ENCODE measurements around the gene ABTB2.

ABTB2 gene

DNA sequence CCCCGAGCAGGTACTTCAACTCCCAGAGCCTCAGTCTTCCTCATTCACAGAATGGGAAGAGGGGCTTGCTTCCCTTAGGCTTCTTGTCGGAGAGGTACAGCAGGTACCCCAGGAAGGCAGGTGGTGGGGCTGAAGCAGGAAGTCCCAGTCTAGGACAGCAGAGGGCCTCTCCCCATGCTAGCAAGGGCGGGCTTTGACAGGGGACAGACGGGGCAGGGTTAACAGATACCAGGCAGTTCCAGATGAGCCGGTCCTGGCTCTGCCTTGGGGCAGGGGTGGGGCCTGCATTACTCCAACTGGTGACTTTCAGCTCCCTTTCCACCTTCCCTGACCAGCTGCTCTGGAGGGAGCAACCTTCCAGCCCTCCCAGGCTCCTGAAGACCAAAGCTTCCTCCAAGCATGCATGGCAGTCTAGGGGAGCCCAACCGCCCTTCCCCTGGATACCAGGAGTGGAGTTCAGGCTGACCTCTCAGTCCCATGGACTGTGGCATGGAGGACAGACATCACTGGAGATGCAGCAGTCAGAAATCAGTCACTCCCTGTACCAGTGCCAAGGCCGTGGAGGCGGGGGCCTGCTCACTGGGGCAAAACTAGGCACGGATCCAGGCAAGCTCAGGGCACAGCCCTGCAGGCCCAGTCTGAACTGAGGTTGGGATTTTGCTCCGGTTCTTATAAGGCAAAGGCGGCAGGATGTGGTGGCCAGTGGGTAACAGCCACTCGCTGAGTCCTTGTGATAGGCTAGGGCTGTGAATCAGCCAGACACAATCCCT is 191.8 kb downstream of the ABTB2 start:
- Histone ChIP-seq H3K4me3 (ENCODE audit: low read depth, low read length) (no peak overlapping the region), H3K27ac (no peak overlapping the region), H3K27me3 (replicated peaks) (no peaks in the 10 kb centered on the region), H3K36me3 (replicated peaks) (peaks cover 4% of the 10 kb centered on the region)
- no peak for DNase-seq
- in situ Hi-C loops (cut with HindIII; ENCODE audit: low pct_ligation_motif_present, low sequenced_read_pairs) = loop anchor here (25.0 kb wide), 1 partner anchor 321 kb away; no protein-coding TSS in a partner anchor
- TF ChIP-seq, protein P1, sequence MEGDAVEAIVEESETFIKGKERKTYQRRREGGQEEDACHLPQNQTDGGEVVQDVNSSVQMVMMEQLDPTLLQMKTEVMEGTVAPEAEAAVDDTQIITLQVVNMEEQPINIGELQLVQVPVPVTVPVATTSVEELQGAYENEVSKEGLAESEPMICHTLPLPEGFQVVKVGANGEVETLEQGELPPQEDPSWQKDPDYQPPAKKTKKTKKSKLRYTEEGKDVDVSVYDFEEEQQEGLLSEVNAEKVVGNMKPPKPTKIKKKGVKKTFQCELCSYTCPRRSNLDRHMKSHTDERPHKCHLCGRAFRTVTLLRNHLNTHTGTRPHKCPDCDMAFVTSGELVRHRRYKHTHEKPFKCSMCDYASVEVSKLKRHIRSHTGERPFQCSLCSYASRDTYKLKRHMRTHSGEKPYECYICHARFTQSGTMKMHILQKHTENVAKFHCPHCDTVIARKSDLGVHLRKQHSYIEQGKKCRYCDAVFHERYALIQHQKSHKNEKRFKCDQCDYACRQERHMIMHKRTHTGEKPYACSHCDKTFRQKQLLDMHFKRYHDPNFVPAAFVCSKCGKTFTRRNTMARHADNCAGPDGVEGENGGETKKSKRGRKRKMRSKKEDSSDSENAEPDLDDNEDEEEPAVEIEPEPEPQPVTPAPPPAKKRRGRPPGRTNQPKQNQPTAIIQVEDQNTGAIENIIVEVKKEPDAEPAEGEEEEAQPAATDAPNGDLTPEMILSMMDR (IDR thresholded peaks at IDR 0.05; ENCODE audit: low read depth, low read length, missing control alignments) = peak; percentile 23

DNA sequence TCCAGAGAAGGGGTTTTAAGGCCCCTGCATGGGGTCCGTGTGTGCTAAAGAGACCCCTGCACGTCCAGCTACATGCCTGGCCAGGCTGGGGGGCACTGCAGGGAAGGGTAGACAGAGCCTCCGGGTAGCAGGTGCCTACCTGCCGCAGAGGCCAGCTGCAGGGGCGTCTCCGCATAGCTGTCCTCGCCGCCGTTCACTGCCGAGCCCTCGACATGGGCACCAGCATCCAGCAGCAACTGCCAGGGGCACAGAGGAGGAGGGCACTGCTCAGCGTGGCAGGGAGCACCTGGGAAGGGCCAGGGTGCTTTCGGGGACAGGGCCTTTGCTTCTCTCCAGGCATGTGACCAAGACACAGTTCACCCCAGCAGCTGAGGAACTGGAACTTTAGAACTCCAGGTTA is 192.7 kb downstream of the ABTB2 start:
- DNase-seq = no peak
- in situ Hi-C loops (cut with HindIII; ENCODE audit: low pct_ligation_motif_present, low sequenced_read_pairs) = loop anchor here (25.0 kb wide), 1 partner anchor 322 kb away; no protein-coding TSS in a partner anchor
- TF ChIP-seq, protein P1 (IDR thresholded peaks at IDR 0.05; ENCODE audit: low read depth, low read length, missing control alignments) = no peak
- Histone ChIP-seq H3K4me3 (ENCODE audit: low read depth, low read length) (no peak overlapping the region), H3K27me3 (replicated peaks) (no peaks in the 10 kb centered on the region), H3K27ac (no peak overlapping the region), H3K36me3 (replicated peaks) (peaks cover 4% of the 10 kb centered on the region)

DNA sequence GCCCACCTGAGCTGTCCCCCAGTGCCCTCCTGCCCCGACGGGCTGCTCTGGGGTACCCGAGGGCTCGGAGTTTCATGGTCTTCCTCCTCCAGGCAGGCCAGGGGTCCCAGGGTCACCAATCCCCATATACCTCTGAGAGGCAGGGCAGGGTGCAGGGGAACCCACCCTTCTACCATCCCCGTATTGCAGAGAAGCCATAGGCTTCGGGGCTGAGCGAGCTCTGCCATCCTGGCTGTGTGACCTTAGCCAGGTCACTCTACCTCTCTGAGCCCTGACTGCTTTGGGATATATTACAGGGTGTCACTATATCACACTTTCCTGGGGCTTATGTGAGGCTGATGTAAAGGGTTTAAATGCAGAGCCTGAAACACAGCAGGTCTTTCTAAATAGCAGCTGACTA is 195.0 kb downstream of the ABTB2 start:
- H3K27me3 ChIP-seq (replicated peaks) = no peaks in the 10 kb centered on the region
- no peak overlapping the region for H3K27ac ChIP-seq
- in situ Hi-C loops (cut with HindIII; ENCODE audit: low pct_ligation_motif_present, low sequenced_read_pairs) = loop anchor here (25.0 kb wide), 1 partner anchor 324 kb away; no protein-coding TSS in a partner anchor
- TF ChIP-seq, protein P1 (IDR thresholded peaks at IDR 0.05; ENCODE audit: low read depth, low read length, missing control alignments) = no peak
- DNase-seq = no peak
- H3K36me3 ChIP-seq (replicated peaks) = peaks cover 7% of the 10 kb centered on the region
- H3K4me3 ChIP-seq (ENCODE audit: low read depth, low read length) = no peak overlapping the region

DNA sequence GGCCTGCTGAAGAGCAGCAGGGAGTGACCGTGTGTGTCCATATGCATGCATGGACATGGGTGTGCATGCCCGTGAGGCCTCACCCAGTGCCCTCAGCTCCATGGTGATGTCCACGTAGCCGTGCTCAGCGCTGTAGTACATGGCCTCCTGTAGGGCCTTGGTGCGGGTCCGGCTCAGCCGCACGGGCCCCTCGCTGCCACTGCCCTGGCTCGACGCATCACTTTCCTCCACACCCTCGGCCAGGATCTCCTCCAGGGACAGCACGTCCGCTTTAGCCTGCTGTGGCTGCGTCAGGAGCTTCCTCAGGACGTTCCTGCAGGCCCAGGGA is 195.4 kb downstream of the ABTB2 start:
- H3K4me3 ChIP-seq (ENCODE audit: low read depth, low read length) = no peak overlapping the region

DNA sequence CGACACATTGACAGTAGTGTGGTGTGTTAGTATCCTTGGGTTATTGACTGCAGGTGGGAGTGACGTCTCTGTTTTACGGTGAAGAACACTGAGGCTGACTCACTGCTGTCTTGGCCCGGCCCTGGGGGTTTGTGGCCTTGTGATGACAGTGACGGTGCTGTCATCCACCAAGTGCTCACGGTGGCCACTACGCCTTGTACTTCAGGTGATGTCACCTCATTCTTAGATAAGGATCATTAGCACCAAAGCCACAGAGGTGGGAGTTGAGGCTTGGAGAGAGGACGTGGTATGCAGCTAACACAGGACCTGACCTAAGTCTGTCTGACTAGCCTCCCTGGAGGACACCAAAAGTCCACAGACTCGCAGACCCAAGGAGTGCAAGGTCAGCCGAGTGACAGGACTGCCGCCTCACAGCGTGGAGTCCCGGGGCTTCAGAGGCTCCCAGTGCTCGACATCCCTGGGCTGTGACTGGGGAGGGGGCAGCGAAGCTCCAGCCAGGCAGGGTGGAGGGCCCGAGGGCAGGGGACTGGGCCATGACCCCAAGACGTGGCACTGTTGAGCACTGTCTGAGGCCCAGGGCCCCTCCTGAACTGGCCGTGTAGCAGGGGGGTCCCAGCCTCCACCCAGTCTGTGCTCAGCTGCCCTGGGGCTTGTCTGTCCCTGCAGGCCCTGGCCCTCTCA is 195.9 kb downstream of the ABTB2 start:
- no peak overlapping the region for H3K27ac ChIP-seq
- peak; percentile 60 for DNase-seq
- TF ChIP-seq, protein P1 (IDR thresholded peaks at IDR 0.05; ENCODE audit: low read depth, low read length, missing control alignments) = no peak
- H3K36me3 ChIP-seq (replicated peaks) = peaks cover 7% of the 10 kb centered on the region
- H3K4me3 ChIP-seq (ENCODE audit: low read depth, low read length) = no peak overlapping the region
- in situ Hi-C loops (cut with HindIII; ENCODE audit: low pct_ligation_motif_present, low sequenced_read_pairs) = loop anchor here (25.0 kb wide), 1 partner anchor 325 kb away; no protein-coding TSS in a partner anchor
- no peaks in the 10 kb centered on the region for H3K27me3 ChIP-seq (replicated peaks)

More for the DNA sequence above, 195.4 kb downstream of the ABTB2 start:
- no peak for DNase-seq
- Histone ChIP-seq H3K27me3 (replicated peaks) (no peaks in the 10 kb centered on the region), H3K36me3 (replicated peaks) (peaks cover 7% of the 10 kb centered on the region), H3K27ac (no peak overlapping the region)
- in situ Hi-C loops (cut with HindIII; ENCODE audit: low pct_ligation_motif_present, low sequenced_read_pairs) = loop anchor here (25.0 kb wide), 1 partner anchor 325 kb away; no protein-coding TSS in a partner anchor
- TF ChIP-seq, protein P1 (IDR thresholded peaks at IDR 0.05; ENCODE audit: low read depth, low read length, missing control alignments) = no peak

Measured in brain microvascular endothelial cell (primary cell).